Right lobe of liver (tissue), 4 donors: ENCODE results near the gene CEMIP2.

Experiments used
- POLR2A ChIP-seq: fragments of 450-650 bp; IDR thresholded peaks from one replicate; pipeline ENCODE4 v1.6.1; 2017; ENCODE audit warnings: antibody characterized with exemption, mild to moderate bottlenecking
- TF ChIP-seq, protein P1 (sequence below), 4 donors: fragments of 200-600 bp in 3 of 4; fragments of 450-650 bp in 1 of 4; IDR thresholded peaks; one replicate each; pipeline versions ENCODE4 v1.5.1 to v1.8.0; 2016 to 2022; ENCODE audit warnings: antibody characterized with exemption in 4 of 4, mild to moderate bottlenecking in 2 of 4
- donor health status: DM: no; HTN: no; CAD: no.
- donor health status: DM: no; HTN: no; CAD: no.
- donor health status: DM: no; HTN: yes; CAD: no.

- TF ChIP-seq, protein P1, sequence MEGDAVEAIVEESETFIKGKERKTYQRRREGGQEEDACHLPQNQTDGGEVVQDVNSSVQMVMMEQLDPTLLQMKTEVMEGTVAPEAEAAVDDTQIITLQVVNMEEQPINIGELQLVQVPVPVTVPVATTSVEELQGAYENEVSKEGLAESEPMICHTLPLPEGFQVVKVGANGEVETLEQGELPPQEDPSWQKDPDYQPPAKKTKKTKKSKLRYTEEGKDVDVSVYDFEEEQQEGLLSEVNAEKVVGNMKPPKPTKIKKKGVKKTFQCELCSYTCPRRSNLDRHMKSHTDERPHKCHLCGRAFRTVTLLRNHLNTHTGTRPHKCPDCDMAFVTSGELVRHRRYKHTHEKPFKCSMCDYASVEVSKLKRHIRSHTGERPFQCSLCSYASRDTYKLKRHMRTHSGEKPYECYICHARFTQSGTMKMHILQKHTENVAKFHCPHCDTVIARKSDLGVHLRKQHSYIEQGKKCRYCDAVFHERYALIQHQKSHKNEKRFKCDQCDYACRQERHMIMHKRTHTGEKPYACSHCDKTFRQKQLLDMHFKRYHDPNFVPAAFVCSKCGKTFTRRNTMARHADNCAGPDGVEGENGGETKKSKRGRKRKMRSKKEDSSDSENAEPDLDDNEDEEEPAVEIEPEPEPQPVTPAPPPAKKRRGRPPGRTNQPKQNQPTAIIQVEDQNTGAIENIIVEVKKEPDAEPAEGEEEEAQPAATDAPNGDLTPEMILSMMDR (IDR thresholded peaks at IDR 0.05) = no peak
- no peak for TF ChIP-seq POLR2A
These were observed 44.1 kb upstream of the CEMIP2 start for GRCh38 chr9:71812385-71812784.
